Loucy (cell line): ENCODE results near the gene SLC9A6.

Experiments used
- CTCF ChIP-seq: fragments of 200-600 bp; sonication (generic); conservative IDR thresholded peaks from 2 replicates; pipeline ENCODE4 v1.5.1; 2014; ENCODE audit warnings: mild to moderate bottlenecking, antibody characterized with exemption, low read length
- EZH2phosphoT487 ChIP-seq: fragments of 200-600 bp; IDR thresholded peaks from 2 replicates; pipeline ENCODE4 v1.6.1; 2018; ENCODE audit warnings: antibody characterized with exemption, mild to moderate bottlenecking, moderate library complexity, borderline replicate concordance

DNA sequence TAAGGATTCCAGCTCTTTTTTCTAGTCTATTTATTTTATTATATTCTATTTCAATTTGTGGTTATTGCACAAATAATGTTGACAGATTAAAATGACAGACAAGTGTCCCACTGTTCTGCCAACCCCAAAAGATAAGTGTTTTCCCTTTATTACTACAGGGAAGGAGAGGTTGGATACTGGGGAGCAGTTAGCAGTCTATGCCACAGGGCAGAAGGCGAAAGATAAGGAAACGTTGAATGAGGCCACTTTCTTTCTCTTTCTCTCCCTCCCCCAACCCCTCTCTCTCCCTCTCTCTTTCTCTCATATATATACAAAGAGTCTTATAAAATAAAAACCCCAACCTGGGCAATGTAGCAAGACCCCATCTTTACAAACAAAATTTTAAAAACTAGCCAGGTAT, 31.6 kb downstream of the SLC9A6 start:
- TF ChIP-seq CTCF (no peak), EZH2phosphoT487 (no peak)
